ENCODE data around the gene ARHGAP11A.
"Not testable (repeated sequence)": the region's sequence is repeated elsewhere in the genome, so short reads cannot be mapped to it uniquely, and the experiment has no call there.

GRCh38 chr15:32614712-32615050, 623 bp upstream of the ARHGAP11A start:
- TF ChIP-seq CTCF, POLR2AphosphoS5, POLR2A (IDR thresholded peaks at IDR 0.05): not testable (repeated sequence)

Data from breast epithelium (tissue), 3 donors.